Bronchial epithelial cell (primary cell): ENCODE results near the gene GAK. TPM values are rescaled to one million over a fixed set of nuclear protein-coding genes. Genes with fewer than 3 reads are reported as not detected.

Experiments used
- DNase-seq: peaks from one replicate; pipeline ENCODE4 v3.0.0-alpha.2; 2010; ENCODE audit warnings: low read depth
- FAIRE-seq: peaks from 2 replicates; lab custom pipeline; 2011; peaks lifted over from hg19 to GRCh38; lab: Jason Lieb, UNC
- H3K27me3 ChIP-seq: 2 replicates; pipeline ENCODE4 v1.5.1; 2011; ENCODE audit warnings: low read length; ENCODE audit not compliant: control insufficient read depth, insufficient read depth
- H3K36me3 ChIP-seq: 2 replicates; pipeline ENCODE4 v1.5.1; 2011; ENCODE audit warnings: low read length; ENCODE audit not compliant: control insufficient read depth, insufficient read depth
- H3K4me3 ChIP-seq: 2 replicates; pipeline ENCODE4 v1.5.1; 2011; ENCODE audit warnings: mild to moderate bottlenecking, low read depth, low read length, control low read depth
- CTCF ChIP-seq: IDR thresholded peaks from 2 replicates; pipeline ENCODE4 v1.5.1; 2011; ENCODE audit warnings: mild to moderate bottlenecking, moderate library complexity, low read length, control low read depth, inconsistent platforms; ENCODE audit not compliant: insufficient read depth, severe bottlenecking
- total RNA-seq: library from RNA; depleted of rRNA; stranded (reverse); fragments of >200 nt; gene quantifications from 2 replicates; pipeline ENCODE4 v1.2.1, GENCODE V29; 2014

The GAK gene
- total RNA-seq, 1 donor from 2014 or later, result 52.9 TPM

- Histone ChIP-seq H3K36me3 (peaks cover 17% of the 10 kb centered on the region), H3K27me3 (no peaks in the 10 kb centered on the region), H3K4me3 (no peak overlapping the region)
- FAIRE-seq, result no peak
- DNase-seq, result no peak
- TF ChIP-seq CTCF, result no peak
Measured at GRCh38 chr4:968221-968620, 36.1 kb upstream of the GAK start.

GRCh38 chr4:967113-968104, 35.3 kb upstream of the GAK start:
- FAIRE-seq, result no peak
- H3K27me3 ChIP-seq, result no peaks in the 10 kb centered on the region
- DNase-seq, result no peak
- H3K36me3 ChIP-seq, result peaks cover 20% of the 10 kb centered on the region
- no peak for TF ChIP-seq CTCF
- H3K4me3 ChIP-seq, result no peak overlapping the region

- Histone ChIP-seq H3K36me3 (peaks cover 24% of the 10 kb centered on the region), H3K4me3 (no peak overlapping the region), H3K27me3 (no peaks in the 10 kb centered on the region)
- TF ChIP-seq CTCF, result no peak
- FAIRE-seq (no peak), DNase-seq (no peak)
Measured at GRCh38 chr4:966266-967112, 34.4 kb upstream of the GAK start.

GRCh38 chr4:965766-966134, 33.6 kb upstream of the GAK start:
- Histone ChIP-seq H3K4me3 (no peak overlapping the region), H3K36me3 (peaks cover 21% of the 10 kb centered on the region), H3K27me3 (no peaks in the 10 kb centered on the region)
- DNase-seq (no peak), FAIRE-seq (no peak)
- TF ChIP-seq CTCF, result no peak

GRCh38 chr4:965048-965765, 33.1 kb upstream of the GAK start:
- Histone ChIP-seq H3K4me3 (no peak overlapping the region), H3K27me3 (no peaks in the 10 kb centered on the region), H3K36me3 (peaks cover 21% of the 10 kb centered on the region)
- DNase-seq, result no peak
- no peak for FAIRE-seq
- TF ChIP-seq CTCF, result no peak
